Activated naive CD8-positive, alpha-beta T cell treated with anti-CD3 and anti-CD28 coated beads, Interleukin-2, amount 50 U/mL, for 16 hours (primary cell): ENCODE data around the gene KCNT1.

Experiments used
- DNase-seq: peaks from one replicate; pipeline ENCODE4 v3.0.0-alpha.2; 2020; ENCODE audit warnings: low read depth, low spot score

KCNT1 gene

DNA sequence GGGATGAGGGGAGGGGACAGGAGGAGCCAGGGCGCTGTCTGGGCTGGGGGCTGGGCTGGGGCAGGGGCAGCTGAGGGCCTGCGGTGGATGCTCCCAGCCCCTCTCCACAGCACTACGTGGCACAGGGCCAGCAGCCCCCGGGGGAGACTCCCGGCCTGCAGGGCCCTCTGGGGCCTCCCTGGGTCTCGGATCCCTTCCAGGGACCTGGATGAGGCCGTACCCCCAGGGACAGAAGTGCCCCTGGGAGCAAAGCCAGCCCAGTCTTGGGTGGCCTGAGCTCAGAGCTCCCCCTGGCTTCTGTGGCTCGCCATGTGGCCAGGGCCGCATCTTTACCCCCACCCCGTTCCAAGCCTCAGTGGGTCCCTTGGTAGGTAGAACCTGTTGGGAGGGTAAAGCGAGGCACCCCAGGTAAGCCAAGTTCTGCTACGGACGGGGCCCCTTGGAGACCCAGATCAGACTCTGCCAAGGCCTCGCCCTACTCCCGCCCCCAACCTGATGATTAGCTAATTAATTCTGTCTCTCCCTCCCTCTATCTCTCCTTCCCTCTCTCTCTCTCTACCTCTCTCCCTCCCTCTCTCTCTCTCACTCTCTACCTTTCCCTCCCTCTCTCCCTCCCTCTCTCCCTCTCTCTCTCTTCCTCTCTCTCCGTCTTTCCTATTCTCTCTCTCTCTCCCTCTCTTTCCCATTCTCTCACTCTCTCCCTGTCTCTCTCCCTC lies 24.3 kb downstream of the KCNT1 start:
- DNase-seq = no peak

DNA sequence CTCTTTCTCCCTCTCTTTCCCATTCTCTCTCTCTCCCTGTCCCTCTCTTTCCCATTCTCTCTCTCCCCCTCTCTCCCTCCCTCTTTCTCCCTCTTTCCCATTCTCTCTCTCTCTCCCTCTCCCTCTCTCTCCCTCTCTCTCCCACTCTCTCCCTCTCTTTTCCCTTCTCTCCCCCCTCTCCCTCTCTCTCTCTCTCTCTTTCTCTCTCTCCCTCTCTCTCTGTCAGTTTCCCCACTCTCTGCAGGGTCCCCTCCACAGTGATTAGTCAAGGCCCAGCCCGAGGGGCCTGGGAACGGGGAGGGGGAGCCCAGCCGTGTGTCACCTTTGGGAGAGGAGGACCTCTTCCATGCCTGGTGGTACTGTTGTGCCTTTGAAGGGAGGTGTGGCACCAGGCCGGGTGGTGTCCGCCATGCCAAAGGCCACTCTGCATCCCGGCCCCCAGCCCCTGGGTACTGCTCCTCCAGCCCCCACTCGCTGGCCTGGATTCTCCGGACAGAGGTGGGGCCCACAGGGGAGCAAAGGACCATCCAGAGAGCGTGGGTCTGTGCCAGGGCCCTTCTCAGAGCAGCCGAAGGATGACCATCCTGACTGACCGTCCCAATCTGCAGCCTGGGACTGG lies 25.4 kb downstream of the KCNT1 start:
- DNase-seq = no peak

DNA sequence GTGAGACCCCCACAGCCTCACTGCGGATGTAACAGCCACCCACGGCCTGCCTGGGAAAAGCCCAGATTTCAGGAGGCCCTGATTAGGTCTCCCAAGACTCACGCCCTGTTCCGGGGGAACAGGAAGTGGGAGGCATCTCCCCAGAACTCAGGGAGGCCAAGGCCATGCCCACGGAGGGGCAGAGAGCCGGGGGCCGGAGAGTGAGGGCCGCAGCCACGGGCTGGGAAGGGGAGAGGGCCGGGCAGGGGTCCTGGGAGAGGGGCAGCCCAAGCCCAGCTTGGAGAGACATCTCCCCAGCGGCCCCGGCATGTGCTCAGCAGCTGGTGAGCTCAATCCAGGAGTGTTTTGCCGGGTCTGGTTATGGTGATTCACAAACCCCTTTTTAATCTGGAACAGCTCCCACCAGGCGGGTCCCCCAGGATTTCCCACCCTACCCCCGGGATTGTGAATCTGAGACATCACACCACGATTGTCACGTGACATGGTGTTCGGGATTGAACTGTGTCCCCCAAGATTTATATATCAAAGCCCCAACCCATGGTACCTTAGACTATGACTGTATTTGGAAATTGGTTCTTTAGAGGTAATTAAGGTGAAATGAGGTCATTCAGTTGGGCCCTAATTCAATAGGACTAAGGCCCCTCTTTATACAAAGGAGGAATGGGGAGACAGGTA lies 26.6 kb downstream of the KCNT1 start:
- DNase-seq = no peak

DNA sequence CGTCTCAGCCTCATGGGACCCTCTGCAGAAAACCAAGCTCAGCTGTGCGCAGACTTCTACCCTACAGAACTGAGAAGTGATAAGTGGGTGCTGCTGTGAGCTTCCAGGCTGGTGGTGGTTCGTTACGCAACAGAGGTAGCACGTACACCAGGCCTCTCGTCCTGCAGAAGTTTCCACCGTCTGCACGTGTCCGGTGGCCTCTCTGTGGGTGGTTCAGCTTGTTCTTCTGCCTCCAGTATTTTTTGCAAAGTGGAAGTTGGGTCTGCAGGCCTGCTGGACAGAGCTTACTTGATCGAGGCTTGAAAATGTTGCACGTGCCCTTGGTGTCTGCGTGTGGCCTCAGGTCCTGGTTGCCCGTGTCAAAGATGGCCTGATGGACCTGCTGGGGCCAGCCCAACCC lies 27.5 kb downstream of the KCNT1 start:
- no peak for DNase-seq

DNA sequence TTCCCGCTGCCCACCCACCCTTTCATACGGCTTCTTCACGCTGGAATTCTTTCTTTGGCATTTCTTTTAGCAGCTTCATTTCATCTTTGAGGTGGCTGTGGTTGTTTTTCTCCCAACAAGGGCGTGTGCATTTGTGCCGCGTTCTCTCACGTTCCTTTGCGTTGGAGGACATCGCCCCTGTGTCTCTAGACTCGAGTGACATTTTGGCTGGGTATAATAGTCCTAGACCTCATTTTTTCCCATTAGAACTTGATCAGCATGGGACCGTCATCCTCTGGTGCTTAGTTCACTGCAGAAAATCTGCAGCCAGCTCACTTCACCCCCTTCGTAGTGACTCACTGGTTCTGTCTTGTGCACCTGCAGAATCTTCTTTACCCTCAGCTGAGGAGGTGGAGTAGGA lies 29.5 kb downstream of the KCNT1 start:
- no peak for DNase-seq

DNA sequence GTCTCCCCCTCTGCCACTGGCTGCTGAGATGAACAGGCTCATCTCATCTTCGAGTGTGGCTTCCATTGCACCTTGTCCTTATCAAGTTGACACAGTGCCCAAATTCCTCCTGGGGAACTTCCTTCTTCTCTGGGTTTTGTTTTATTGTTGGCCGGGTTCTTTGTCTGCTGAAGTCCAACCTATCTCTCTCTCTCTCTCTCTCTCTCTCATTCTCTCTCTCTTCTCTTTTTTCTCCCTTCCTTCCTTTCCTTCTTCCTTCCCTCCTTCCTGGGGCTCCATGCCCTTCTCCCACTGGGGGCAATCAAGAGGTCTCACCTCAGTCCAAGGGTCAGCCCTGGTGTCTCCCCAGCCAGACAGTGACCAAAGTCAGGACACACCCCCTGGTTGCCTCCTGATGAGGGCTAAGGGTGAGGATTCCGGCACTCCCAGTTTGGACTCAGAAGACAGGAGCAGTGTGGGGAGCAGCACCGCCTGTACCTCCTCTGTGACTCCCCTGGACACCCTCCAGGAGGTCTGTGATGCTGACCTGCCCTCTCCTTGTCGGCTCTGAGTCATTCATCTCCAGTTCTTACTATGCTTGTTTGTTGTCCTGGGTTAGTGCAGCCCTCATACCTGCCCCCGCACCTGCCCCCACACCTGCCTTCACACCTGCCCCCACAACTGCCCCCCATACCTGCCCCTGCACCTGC lies 30.7 kb downstream of the KCNT1 start:
- DNase-seq = no peak

DNA sequence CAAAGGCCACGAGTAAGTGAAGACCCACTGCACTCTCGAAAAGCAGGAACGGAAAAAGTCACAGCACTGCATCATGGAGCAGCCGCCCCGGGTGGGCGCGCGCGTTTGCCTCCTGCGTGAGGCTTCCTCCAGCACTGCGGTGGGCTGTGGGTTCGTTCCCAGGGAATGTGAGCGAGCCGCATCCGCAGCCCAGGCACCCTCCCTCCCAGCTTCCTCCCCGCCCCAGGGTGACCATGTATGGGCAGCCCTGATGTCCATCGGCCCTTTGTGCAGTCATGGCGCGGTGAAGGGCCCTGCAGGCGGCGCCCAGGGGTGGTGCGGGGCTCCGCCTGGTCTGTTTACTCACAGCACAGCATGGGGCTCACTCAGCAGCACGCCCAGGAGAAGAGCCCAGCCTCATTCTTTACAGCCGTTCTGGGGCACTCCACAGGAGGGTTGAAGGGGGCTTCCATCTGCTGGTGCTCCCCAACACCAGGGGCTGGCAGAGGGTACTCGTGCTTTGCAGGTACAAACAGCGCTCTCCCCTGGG lies 32.7 kb downstream of the KCNT1 start:
- no peak for DNase-seq

DNA sequence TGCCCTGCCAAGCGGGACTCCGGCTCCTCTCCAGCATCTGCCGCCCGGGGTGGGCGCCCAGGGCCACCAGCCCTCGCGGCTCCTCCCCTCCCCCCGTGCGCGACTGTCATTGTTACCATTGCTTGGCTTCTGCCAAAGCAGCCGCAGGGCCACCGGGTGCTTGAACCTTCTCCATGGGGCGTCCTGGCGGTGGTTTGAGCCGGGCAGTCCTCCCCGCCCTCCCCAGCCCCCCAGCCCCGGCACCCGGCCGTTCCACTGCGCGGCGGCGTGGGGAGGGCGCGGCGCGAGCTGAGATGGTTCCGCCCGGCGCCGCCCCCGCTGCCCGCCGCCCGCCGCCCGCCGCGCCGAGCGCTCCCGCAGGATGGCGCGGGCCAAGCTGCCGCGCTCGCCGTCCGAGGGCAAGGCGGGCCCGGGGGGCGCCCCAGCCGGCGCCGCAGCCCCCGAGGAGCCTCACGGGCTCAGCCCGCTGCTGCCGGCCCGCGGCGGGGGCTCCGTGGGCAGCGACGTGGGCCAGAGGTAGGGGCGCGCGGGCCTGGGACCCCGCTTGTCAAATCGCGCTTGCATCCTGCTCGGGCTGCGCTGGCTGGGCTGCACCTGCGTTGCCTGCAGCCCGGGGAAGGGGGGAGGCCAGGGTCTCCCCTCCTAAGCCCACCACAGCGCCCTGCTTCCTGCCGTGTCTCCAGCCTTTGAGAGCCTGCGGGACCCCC lies 34.4 kb downstream of the KCNT1 start:
- DNase-seq = no peak

DNA sequence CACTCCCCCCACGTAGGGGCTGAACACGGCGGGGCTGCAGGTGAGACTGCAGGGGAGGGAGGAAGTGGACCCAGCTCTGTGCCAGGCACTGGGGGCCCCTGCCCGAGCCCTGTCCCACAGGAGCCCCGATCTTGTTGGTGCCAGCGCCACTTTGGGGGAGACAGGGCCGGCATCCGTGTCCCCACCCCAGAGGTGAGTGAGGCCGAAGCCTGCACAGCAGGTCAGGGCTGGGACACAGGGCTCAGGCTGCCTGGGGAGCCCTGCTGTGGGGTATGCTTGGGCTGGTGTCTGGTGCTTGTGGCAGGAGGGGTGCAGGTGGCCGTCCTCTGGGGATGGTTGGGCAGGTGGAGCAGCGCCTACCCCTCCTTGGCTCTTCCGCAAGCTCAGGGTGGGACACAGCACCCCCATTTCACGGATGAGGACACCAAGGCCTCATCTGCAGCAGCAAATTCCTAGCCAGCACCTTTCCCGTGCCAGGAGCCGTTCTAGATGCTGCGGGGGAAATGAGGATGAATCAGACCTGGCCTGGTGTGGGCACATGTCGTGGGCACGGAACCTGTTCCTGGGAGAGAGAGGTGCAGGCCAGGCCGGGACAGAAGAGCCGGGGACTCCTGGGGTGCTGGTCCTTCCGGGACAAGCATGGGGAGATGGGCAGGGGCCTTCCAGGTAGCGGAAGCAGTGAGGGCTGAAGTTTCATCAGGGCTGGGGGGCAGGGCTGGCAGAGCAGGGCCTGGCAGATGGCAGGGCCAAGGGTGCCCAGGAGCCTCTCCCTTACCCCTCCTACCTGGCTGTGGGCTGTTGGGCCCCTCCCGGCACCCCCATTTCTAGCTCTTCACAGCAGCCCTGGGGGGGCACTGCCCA lies 35.2 kb downstream of the KCNT1 start:
- DNase-seq = no peak

DNA sequence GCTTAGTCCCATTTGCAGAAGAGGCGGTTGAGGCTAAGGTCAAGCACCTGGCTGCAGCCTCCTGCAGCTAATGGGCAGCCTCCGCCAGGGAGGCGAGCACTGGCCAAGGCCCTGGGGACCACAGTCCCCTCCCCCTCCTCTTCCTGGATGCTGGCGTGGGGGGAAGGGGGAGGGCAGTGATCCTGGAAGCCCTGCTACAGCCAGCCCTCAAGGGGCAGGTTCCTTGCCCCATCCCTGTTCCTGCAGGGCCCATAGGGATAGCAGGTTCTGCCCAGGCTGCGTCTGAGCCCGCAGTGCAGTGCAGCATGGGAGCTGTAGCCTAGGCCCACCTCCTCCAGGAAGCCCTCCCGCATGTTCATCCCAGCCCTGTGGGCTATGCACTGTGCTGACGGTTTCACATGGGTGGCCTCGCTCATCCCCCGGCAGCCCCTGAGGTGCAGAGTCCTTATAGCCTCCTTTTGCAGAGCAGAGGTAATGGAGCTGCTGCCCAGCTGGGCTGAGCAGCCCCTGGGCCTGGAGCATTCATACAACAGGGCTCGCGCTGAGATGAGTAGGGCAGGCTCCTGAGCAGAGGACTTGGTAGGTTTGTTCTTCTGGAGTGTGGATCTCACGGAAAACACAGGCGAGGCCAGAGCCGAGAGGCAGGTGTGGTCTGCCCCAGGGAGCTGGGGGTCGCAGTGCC lies 36.0 kb downstream of the KCNT1 start:
- DNase-seq = no peak

DNA sequence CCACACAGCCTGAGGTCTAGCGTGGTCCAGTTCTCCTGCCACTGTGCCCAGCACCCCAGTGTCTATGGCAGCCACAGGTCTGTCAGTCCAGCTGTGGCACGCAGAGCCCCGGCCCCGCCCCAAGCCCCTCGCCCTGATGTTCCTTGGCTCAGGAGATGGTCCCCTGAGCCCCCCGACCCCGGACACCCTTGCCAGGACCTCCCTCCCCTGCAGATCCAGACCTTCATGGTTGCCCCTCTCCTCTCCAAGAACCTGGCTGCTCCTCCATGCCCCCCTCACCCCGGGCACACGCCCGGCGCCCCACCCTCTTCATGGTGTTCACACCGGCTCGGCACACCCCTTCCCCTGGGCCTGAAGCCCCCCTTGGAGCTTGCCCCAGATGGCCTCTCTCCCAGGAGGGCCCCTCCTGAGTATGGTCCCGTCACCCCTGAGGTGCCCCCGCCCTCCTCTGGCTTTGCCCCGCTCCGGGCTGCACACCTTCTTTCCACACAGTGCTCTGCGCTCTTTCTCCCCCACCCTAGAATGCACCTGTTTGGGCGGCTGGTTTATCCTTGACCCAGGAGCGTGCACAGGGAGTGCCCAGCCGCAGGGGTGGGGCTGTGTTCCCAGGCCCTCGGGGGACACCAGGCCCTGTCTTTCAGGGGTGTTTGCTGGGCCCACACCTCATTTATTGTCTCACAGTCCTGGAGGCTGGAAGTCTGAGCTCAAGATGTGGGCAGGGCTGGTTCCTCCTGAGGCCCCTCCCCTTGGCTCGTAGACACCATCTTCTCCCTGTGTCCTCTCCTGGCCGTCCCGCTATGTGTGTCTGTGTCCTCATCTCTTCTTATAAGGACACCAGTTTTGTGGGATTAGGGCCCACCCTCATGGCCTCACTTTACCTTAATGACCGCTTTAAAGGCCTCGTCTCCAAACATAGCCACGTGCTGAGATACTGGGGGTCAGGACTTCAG lies 37.6 kb downstream of the KCNT1 start:
- DNase-seq = no peak

DNA sequence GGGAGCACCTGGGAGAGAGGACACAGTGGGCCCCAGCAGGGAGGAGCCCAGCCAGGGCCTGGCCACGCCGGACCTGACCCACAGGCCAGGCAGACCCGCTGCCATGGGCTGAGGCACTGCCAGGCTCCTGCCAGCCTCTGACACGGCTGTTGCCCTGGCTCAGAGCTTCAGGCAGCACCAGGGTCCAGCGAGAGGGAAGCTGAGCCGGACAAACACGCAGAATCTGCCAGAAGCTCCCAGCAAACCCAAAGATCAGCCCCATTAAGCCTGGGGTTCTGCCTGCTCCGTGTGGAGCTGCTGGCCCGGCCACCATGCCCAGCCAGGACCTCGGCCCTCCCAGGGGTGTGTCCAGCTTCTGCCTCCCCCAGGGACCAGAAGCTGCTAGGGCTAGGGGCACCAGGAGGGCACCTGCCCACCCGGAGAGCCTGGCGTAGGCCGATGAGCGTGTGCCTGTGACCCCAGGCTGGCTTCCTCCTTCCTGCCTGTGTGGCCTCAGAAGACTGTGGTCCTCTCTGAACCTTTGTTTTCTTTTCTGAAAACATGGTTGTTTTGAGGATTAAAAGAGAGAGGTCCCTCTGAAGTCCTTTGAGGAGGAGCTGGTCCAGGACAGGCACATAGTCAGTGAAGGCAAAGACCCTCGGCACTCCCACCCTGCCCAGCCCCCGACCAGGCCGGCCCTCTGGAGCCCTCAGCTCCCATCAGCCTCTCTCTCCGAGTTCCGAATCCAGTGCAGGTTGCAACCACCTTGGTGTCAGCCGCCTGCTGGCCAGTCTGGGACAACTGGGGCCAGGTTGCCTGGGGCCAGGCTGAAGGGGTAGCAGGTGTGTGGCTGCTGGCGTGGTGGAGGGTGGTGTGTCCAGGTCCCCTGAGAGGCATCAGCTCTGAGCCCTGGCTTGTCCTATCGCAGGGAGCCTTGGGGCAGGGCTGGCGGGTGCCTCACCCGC lies 39.6 kb downstream of the KCNT1 start:
- no peak for DNase-seq

DNA sequence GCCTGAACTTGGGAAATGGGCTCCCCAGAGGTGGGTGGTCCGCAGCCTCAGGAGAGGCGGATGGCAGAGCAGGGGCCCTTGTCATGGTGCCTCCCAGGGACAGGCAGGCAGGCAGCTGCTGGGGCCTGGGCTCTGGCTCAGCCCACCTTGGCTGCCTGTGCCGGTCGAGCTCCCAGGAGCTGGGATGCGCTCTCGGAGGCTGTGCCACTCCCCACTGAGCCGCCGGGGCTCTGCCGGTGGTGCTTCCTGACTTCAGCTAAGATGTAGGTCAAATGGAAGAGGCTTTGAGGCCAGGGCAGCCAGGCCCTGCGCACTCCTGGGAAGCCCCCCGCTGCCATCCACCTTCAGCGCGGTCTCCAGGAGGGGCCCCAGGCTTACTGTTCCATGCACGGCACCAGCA lies 41.0 kb downstream of the KCNT1 start:
- DNase-seq = no peak

DNA sequence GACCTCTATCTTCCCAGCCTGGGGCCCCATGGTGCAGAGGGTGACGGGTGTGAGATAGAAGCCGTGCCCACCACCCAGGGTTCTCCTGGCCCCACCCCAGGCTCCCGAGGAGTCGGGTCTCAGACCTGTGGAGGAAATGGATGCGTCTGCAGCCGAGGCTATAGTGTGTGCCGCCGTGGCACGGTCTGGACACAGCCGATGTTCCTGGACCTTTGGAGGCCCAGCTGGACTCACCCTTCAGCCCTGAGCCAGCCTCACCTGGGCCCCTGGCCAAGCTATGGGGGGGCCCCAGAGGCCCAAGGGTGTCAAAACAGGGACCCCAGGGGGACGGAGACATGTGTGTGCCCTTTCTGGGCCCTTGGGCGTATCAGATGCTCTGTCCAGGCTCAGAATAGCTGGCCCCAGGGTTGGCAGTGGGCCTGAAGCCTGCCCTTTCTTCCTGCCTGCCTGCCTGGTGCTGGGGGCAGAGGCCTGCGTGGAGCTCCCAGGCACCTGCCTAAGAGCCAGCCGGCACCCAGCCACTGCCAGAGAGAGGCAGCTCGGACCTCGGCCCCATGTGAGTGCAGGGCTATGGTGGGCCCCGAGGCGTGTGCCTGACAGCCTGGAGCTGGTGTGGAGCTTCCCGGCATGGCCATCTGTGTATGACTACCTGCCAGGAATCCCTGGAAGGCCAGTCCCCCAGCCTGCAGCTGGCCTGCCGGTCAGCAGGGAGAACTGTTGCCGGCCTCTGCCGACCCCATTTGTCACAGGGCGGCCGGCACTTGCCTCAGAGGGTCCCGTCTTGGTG lies 41.8 kb downstream of the KCNT1 start:
- DNase-seq = no peak

DNA sequence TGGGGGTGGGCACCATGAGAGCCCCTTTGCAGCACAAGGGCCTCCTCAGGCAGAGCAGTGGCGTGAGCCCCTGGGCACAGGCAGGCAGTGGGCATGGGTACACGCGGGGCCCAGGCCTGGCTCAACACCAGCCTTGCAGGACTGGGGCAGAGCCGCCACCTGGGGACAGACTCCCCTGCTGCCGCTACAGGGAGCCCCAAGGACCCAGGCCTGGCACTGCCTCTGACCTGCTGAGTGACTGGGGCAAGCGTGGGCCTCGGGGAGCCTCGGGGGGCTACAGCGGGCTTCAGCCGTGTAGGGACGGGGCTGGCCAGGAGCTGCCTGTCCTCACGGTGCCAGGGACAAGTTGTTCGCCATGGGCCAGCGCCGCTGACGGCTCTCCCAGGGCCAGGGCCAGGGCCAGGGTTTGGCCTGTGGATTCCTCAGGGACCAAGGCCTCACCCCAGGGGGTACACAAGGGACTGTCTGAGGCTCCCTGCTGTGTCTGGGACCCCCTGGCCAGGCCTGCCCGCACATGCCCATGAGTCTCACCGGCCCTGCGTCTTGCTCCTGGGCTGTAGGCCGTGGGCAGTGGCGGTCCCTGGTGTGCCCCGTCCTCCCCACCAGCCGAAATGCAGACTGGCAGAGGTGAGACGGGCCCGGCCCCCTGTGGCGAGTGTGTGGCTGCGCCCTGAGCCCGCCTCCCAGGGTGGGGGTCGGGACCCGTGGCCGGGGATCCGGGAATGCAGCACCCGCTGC lies 42.5 kb downstream of the KCNT1 start:
- DNase-seq = no peak

DNA sequence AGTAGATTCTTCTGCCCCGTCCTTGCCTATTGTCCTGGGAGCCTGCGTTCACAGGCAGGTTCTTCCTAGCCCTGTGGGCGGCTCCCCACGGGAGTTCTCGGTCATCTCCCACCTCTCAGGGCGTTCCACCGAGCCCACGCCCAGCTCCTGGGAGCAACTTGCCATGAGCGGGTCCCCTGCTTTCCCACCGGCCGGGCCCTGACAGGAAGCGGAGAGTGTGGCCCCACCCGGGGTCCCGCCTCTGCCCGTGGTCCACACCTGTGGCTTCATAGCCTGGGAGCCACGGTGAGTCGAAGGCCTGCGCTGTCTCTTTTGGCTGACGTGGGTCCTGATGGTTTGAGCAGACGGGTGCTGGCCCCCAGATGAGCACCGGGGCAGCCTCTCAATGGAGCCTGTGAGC lies 43.2 kb downstream of the KCNT1 start:
- no peak for DNase-seq
